Erythroblast (primary cell): ENCODE results near the gene PRKAA1.

Source experiments
- DNase-seq, 2 experiments: peaks; one replicate each; lab custom pipeline; 2025; lab: John Stamatoyannopoulos, UW
- GATA1 ChIP-seq: IDR thresholded peaks from 2 replicates; pipeline ENCODE4 v1.6.1; 2011; ENCODE audit warnings: low read depth, mild to moderate bottlenecking, control low read depth, low read length, moderate library complexity
- POLR2A ChIP-seq: IDR thresholded peaks from 2 replicates; pipeline ENCODE4 v1.6.1; 2011; ENCODE audit warnings: mild to moderate bottlenecking, low read length

The PRKAA1 gene

GRCh38 chr5:40780199-40780598, 18.0 kb downstream of the PRKAA1 start:
- no peak for DNase-seq
- no peak for TF ChIP-seq GATA1

GRCh38 chr5:40779561-40779960, 18.6 kb downstream of the PRKAA1 start:
- no peak for TF ChIP-seq POLR2A
- no peak for TF ChIP-seq GATA1
- DNase-seq, result no peak

- TF ChIP-seq POLR2A (no peak), GATA1 (no peak)
- DNase-seq, result no peak
Observed at GRCh38 chr5:40778133-40778532, 20.0 kb downstream of the PRKAA1 start.

GRCh38 chr5:40776658-40776977, 21.6 kb downstream of the PRKAA1 start:
- TF ChIP-seq GATA1, result no peak
- no peak for TF ChIP-seq POLR2A
- no peak for DNase-seq

GRCh38 chr5:40775846-40776657, 22.1 kb downstream of the PRKAA1 start:
- TF ChIP-seq POLR2A, result no peak
- no peak for TF ChIP-seq GATA1
- no peak for DNase-seq

GRCh38 chr5:40775085-40775845, 22.9 kb downstream of the PRKAA1 start:
- TF ChIP-seq POLR2A (no peak), GATA1 (no peak)

GRCh38 chr5:40774623-40775022, 23.6 kb downstream of the PRKAA1 start:
- TF ChIP-seq GATA1 (no peak), POLR2A (no peak)
- peak in 1 of 2 experiments; percentile 5 for DNase-seq

More at GRCh38 chr5:40775085-40775845, 22.9 kb downstream of the PRKAA1 start:
- DNase-seq, result no peak

GRCh38 chr5:40770764-40771163, 27.4 kb downstream of the PRKAA1 start:
- TF ChIP-seq GATA1 (no peak), POLR2A (no peak)

GRCh38 chr5:40762705-40763104, 35.5 kb downstream of the PRKAA1 start:
- no peak for DNase-seq
- TF ChIP-seq GATA1 (no peak), POLR2A (no peak)

More at GRCh38 chr5:40770764-40771163, 27.4 kb downstream of the PRKAA1 start:
- no peak for DNase-seq

- TF ChIP-seq GATA1, result no peak
- TF ChIP-seq POLR2A, result no peak
- DNase-seq, result no peak
Observed at GRCh38 chr5:40757400-40757799, 40.8 kb downstream of the PRKAA1 start.

GRCh38 chr5:40755407-40756365, 42.5 kb downstream of the PRKAA1 start, which contains the start of gene TTC33:
TTC33 (minus strand) TSS chr5:40755961; CDS start chr5:40747018, 8,943 bp downstream.
- DNase-seq, result peak; percentile 96
- TF ChIP-seq GATA1, result no peak
- TF ChIP-seq POLR2A, result peak; percentile 32

GRCh38 chr5:40755093-40755406, 43.1 kb downstream of the PRKAA1 start:
- DNase-seq, result peak; percentile 80 to 84
- no peak for TF ChIP-seq GATA1

- DNase-seq, result peak; percentile 37 to 52
- no peak for TF ChIP-seq GATA1
- TF ChIP-seq POLR2A, result no peak
Observed at GRCh38 chr5:40754381-40755092, 43.6 kb downstream of the PRKAA1 start.
